CD4-positive, alpha-beta memory T cell (primary cell): Measurements from ENCODE around the gene RNF17. TPM values are rescaled to one million over a fixed set of nuclear protein-coding genes. Genes with fewer than 3 reads are reported as not detected.

ENCODE experiments used
- CTCF ChIA-PET: fragments of 350-600 bp; sonication (Branson Sonifier 250); formaldehyde crosslinking; loops from one replicate; lab custom pipeline; 2021; ENCODE audit warnings: inconsistent platforms; ENCODE audit not compliant: partially characterized antibody; lab: Charles Lee
- POLR2A ChIA-PET: fragments of 350-600 bp; sonication (Branson Sonifier 250); formaldehyde crosslinking; loops from one replicate; lab custom pipeline; 2021; ENCODE audit not compliant: partially characterized antibody; lab: Charles Lee
- DNase-seq, 5 donors: peaks; one replicate each; pipeline versions ENCODE4 v3.0.0 to v3.0.0-alpha.2; 2020 to 2022; ENCODE audit warnings: mixed read lengths in 1 of 5
- H3K27ac ChIP-seq: one replicate; pipeline ENCODE4 v1.7.0; 2013; ENCODE audit warnings: low read depth, low read length
- H3K27me3 ChIP-seq: 2 replicates; pipeline ENCODE4 v1.7.0; 2013; ENCODE audit warnings: mild to moderate bottlenecking, low read length, moderate library complexity; ENCODE audit not compliant: insufficient read depth
- H3K36me3 ChIP-seq: 2 replicates; pipeline ENCODE4 v1.7.0; 2013; ENCODE audit warnings: mild to moderate bottlenecking, low read length, moderate library complexity; ENCODE audit not compliant: insufficient read depth
- H3K4me1 ChIP-seq: 2 replicates; pipeline ENCODE4 v1.7.0; 2013; ENCODE audit warnings: mild to moderate bottlenecking, low read length, moderate library complexity; ENCODE audit not compliant: insufficient read depth
- H3K4me3 ChIP-seq, 2 donors: one replicate each; pipeline ENCODE4 v1.7.0; 2013; ENCODE audit warnings: low read length in 2 of 2, mild to moderate bottlenecking in 1 of 2
- H3K9me3 ChIP-seq, 2 donors: one replicate each; pipeline ENCODE4 v1.7.0; 2013; ENCODE audit warnings: low read length in 2 of 2, control low read depth in 1 of 2; ENCODE audit not compliant: control insufficient read depth in 1 of 2
- H3K27ac Mint-ChIP-seq, 7 donors: one replicate each; pipeline ENCODE4 v1.8.0; 2020 to 2021; ENCODE audit warnings: mixed read lengths in 7 of 7, mild to moderate bottlenecking in 6 of 7, inconsistent platforms in 3 of 7, moderate library complexity in 3 of 7
- H3K27me3 Mint-ChIP-seq, 2 donors: one replicate each; pipeline ENCODE4 v1.8.0; 2020 to 2021; ENCODE audit warnings: mixed read lengths in 2 of 2
- H3K36me3 Mint-ChIP-seq, 2 donors: one replicate each; pipeline ENCODE4 v1.8.0; 2020 to 2021; ENCODE audit warnings: mixed read lengths in 2 of 2, inconsistent platforms in 1 of 2, mild to moderate bottlenecking in 1 of 2
- H3K4me1 Mint-ChIP-seq, 4 donors: one replicate each; pipeline ENCODE4 v1.8.0; 2020 to 2021; ENCODE audit warnings: mixed read lengths in 4 of 4, mild to moderate bottlenecking in 1 of 4
- H3K4me3 Mint-ChIP-seq, 8 donors: one replicate each; pipeline ENCODE4 v1.8.0; 2020 to 2021; ENCODE audit warnings: mixed read lengths in 8 of 8, mild to moderate bottlenecking in 7 of 8, moderate library complexity in 6 of 8, inconsistent platforms in 3 of 8
- H3K9me3 Mint-ChIP-seq, 8 donors: one replicate each; pipeline ENCODE4 v1.8.0; 2020 to 2021; ENCODE audit warnings: mixed read lengths in 8 of 8, mild to moderate bottlenecking in 5 of 8, inconsistent platforms in 3 of 8, moderate library complexity in 1 of 8
- intact Hi-C: fragments of 100-400 bp; cut with micrococcal nuclease; formaldehyde crosslinking; loops from one replicate; pipeline ENCODE4 v1.15.1; 2023
- polyA plus RNA-seq, 2 donors: library from polyadenylated mRNA; unstranded; fragments of 300-500 nt; fragmentation: Illumina TruSeq; gene quantifications; one replicate each; pipeline ENCODE4 v1.2.3, GENCODE V29; 2021
- total RNA-seq, 2 experiments: library from RNA; stranded (reverse); gene quantifications; one replicate each; pipeline ENCODE4 v1.2.3, GENCODE V29; 2021

Gene RNF17
- total and polyA plus RNA-seq, 4 experiments from 2014 or later: 0.84 TPM; not detected in 3

DNA sequence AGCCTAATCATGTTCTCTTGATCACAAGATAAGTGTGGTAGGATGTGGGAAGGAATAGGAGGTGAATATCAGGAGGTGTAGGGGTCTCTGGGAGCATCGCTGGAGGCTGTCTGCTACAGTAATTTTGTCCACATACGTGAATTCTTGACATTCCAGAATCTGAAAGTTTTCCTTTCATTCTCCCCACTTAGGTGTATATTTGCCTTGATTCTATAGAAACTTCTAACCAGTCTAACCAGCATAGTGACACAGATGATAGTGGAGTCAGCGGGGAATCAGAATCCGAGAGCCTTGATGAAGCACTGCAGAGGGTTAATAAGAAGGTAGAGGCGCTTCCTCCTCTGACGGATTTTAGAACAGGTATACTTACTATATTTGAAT is 106.4 kb downstream of the RNF17 start:
- Mint-ChIP-seq H3K9me3 (no peaks in the 10 kb centered on the region), H3K27me3 (peaks cover 14 to 25% of the 10 kb centered on the region in 2 donors), H3K36me3 (no peaks in the 10 kb centered on the region), H3K4me3 (no peak overlapping the region), H3K27ac (no peak overlapping the region), H3K4me1 (peaks cover 0 to 5% (median under 1%) of the 10 kb centered on the region in 4 donors)
- ChIA-PET POLR2A (no interaction called here), CTCF (no interaction called here)
- intact Hi-C loops: no loop called here
- H3K36me3 ChIP-seq: no peaks in the 10 kb centered on the region
- no peaks in the 10 kb centered on the region for H3K9me3 ChIP-seq
- no peak overlapping the region for H3K27ac ChIP-seq
- no peak for DNase-seq
- H3K4me1 ChIP-seq: no peaks in the 10 kb centered on the region
- H3K27me3 ChIP-seq: no peaks in the 10 kb centered on the region
- H3K4me3 ChIP-seq: no peak overlapping the region

DNA sequence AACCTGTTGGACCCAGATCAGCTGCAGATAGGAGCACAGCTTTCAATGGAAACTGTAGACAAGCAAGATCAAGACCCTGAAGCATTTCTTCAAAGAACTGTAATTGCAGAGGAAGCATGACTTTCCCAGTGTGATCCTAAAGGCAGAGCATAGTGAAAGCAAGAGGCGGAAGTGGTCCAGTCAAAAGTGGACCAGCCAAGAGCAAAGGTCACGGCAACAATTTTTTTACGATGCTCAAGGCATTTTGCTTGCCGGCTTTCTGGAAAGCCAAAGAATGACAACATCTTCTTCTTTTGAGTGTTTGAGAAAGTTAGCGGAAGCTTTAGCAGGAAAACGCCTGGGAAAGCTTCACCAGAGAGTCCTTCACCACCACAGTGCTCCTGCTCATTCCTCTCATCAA is 111.6 kb downstream of the RNF17 start:
- Mint-ChIP-seq H3K27ac (no peak overlapping the region), H3K27me3 (peaks cover 14 to 26% of the 10 kb centered on the region in 2 donors), H3K4me3 (no peak overlapping the region), H3K4me1 (no peaks in the 10 kb centered on the region), H3K36me3 (no peaks in the 10 kb centered on the region), H3K9me3 (no peaks in the 10 kb centered on the region)
- no peaks in the 10 kb centered on the region for H3K27me3 ChIP-seq
- H3K27ac ChIP-seq: no peak overlapping the region
- H3K36me3 ChIP-seq: no peaks in the 10 kb centered on the region
- no peaks in the 10 kb centered on the region for H3K4me1 ChIP-seq
- POLR2A ChIA-PET: no interaction called here
- no peaks in the 10 kb centered on the region for H3K9me3 ChIP-seq
- intact Hi-C loops: no loop called here
- CTCF ChIA-PET: interaction anchor here (1.0 kb wide), 1 partner anchor 15 kb away, joined by 3 read pairs; no protein-coding TSS in a partner anchor
- H3K4me3 ChIP-seq: no peak overlapping the region
- DNase-seq: no peak

DNA sequence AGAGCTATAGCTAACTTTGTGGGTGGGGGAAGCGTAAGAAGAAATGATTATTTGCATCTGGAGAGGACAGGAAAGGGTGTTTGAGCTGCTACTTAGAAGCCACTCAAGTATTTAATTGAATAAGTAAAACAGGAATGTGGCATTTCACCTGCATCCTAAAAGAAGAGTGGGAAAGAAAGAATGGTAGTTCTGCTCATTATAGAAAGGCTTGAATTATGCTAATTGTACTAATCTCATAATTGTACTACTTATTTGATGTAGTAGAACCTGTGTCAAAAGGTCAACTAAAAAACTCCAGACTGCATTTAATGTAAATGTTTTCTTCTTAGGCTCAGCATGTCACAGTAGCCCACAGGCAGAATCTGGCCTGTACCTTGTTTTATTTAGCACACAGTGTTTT is 113.6 kb downstream of the RNF17 start:
- CTCF ChIA-PET: no interaction called here

DNA sequence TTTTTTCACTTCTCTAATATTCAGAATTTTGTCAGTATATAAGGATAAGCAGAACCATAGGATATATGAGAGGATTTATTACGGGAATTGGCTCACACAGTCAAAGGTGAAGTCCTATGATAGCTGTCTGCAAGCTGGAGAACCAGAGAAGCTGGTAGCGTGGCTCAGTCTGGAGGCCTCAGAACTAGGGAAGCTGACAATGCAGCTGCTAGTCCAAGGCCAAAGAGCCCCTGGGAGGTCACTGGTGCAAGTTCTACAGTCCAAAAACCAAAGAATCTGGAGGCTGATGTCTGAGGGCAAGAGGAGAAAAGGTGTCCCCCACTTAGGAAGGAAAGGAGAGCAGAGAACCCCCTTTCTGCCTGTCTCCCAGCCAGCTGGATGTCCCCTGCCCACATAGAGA is 114.4 kb downstream of the RNF17 start:
- ChIA-PET CTCF (no interaction called here), POLR2A (no interaction called here)
- H3K4me3 ChIP-seq: no peak overlapping the region
- peaks cover 10 to 18% of the 10 kb centered on the region in 2 donors for H3K27me3 Mint-ChIP-seq
- H3K4me1 ChIP-seq: no peaks in the 10 kb centered on the region
- no peak overlapping the region for H3K4me3 Mint-ChIP-seq
- no peaks in the 10 kb centered on the region for H3K4me1 Mint-ChIP-seq
- no peaks in the 10 kb centered on the region for H3K27me3 ChIP-seq
- DNase-seq: no peak
- peaks cover 0 to 3% of the 10 kb centered on the region in 2 donors for H3K36me3 Mint-ChIP-seq
- H3K9me3 ChIP-seq: no peaks in the 10 kb centered on the region
- no peaks in the 10 kb centered on the region for H3K9me3 Mint-ChIP-seq
- no peak overlapping the region for H3K27ac ChIP-seq
- H3K36me3 ChIP-seq: no peaks in the 10 kb centered on the region
- intact Hi-C loops: no loop called here
- no peak overlapping the region for H3K27ac Mint-ChIP-seq

More for the DNA sequence above, 113.6 kb downstream of the RNF17 start:
- Mint-ChIP-seq H3K27me3 (peaks cover 10 to 21% of the 10 kb centered on the region in 2 donors), H3K27ac (no peak overlapping the region), H3K36me3 (no peaks in the 10 kb centered on the region), H3K4me3 (no peak overlapping the region), H3K9me3 (no peaks in the 10 kb centered on the region), H3K4me1 (no peaks in the 10 kb centered on the region)
- no peak overlapping the region for H3K4me3 ChIP-seq
- DNase-seq: no peak
- H3K9me3 ChIP-seq: no peaks in the 10 kb centered on the region
- H3K27me3 ChIP-seq: no peaks in the 10 kb centered on the region
- no peaks in the 10 kb centered on the region for H3K36me3 ChIP-seq
- no peak overlapping the region for H3K27ac ChIP-seq
- no peaks in the 10 kb centered on the region for H3K4me1 ChIP-seq
- POLR2A ChIA-PET: interaction anchor here (0.7 kb wide), 1 partner anchor 45 kb away, joined by 3 read pairs; a partner anchor contains a TSS
- intact Hi-C loops: no loop called here

DNA sequence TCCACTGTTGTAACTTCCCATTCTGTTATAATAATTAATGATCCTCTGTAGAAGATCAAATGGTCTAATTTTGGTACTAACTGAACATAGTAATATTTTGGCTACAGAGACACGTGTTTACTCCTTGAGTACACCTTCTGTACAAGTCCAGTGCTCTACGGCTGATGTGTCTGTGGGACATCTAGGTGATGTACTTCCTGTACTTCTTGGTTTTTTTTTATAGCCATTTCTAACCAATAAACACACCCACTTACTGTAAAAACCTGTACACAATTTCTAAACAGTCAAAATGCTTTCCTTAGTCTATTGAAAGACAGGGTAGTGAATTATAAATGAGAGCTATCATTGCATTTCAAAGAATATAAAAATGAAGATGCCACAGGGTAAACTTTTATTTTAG is 118.7 kb downstream of the RNF17 start:
- H3K4me1 ChIP-seq: no peaks in the 10 kb centered on the region
- H3K4me1 Mint-ChIP-seq: no peaks in the 10 kb centered on the region
- H3K9me3 ChIP-seq: no peaks in the 10 kb centered on the region
- H3K27me3 ChIP-seq: no peaks in the 10 kb centered on the region
- POLR2A ChIA-PET: no interaction called here
- no peak overlapping the region for H3K4me3 ChIP-seq
- H3K27ac Mint-ChIP-seq: no peak overlapping the region
- no peaks in the 10 kb centered on the region for H3K9me3 Mint-ChIP-seq
- H3K4me3 Mint-ChIP-seq: no peak overlapping the region
- H3K27me3 Mint-ChIP-seq: no peaks in the 10 kb centered on the region
- peaks cover 3% of the 10 kb centered on the region for H3K36me3 ChIP-seq
- intact Hi-C loops: no loop called here
- CTCF ChIA-PET: no interaction called here
- no peak for DNase-seq
- H3K36me3 Mint-ChIP-seq: peaks cover 3 to 11% of the 10 kb centered on the region in 2 donors
- H3K27ac ChIP-seq: no peak overlapping the region

DNA sequence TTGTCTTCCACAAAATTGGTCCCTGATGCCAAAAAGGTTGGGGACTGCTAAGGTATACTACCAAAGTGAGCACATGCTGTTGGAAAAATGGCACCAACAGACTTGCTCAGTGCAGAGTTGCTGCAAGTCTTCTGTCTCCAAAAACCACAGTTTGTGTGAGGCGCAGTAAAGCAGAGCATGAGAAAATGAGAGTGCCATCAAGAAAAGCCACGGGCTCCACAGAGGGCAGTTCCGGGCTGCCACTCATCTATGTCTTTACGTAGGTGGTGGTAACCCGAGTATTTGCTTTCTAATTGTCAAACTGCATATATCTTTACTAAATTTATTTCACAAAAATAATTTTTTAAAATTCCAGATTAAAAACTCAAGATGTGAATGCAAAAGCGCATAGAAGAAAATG is 123.8 kb downstream of the RNF17 start:
- Mint-ChIP-seq H3K36me3 (peaks cover 5 to 34% of the 10 kb centered on the region in 2 donors), H3K9me3 (no peaks in the 10 kb centered on the region), H3K27me3 (no peaks in the 10 kb centered on the region), H3K4me1 (no peaks in the 10 kb centered on the region), H3K4me3 (no peak overlapping the region), H3K27ac (no peak overlapping the region)
- intact Hi-C loops: no loop called here
- no peaks in the 10 kb centered on the region for H3K9me3 ChIP-seq
- no peaks in the 10 kb centered on the region for H3K4me1 ChIP-seq
- H3K4me3 ChIP-seq: no peak overlapping the region
- peaks cover 3% of the 10 kb centered on the region for H3K36me3 ChIP-seq
- no peak overlapping the region for H3K27ac ChIP-seq
- ChIA-PET POLR2A (no interaction called here), CTCF (no interaction called here)
- no peak for DNase-seq
- H3K27me3 ChIP-seq: no peaks in the 10 kb centered on the region

DNA sequence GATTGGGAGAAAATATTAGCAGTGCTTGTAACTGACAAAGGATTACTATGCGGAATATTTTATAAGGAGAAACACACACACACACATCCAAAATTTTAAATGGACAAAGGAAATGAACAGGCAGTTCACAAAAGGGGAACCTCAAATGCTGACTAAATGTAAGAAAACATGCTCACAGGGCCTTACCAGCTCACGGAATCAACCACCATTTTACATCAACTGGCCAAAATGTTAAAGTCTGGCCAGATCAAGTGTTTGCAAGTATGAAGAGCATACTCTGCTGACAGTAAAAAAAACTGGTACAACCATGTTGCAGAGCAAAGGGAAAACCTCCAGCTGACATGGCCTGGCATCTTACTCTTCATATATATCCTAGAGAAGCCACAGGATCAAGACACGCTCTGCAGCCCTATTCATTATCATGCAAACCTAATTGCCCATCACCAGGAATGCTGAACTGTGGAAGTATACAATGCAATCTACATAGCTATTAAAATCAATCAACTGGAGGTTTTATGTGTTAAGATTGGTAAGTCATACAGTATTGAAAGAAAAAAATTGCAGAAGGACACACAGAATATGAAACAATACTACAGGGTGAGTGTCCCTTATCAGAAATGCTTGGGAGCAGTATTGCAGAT is 124.4 kb downstream of the RNF17 start:
- H3K27ac ChIP-seq: no peak overlapping the region
- no peaks in the 10 kb centered on the region for H3K27me3 ChIP-seq
- no peaks in the 10 kb centered on the region for H3K9me3 ChIP-seq
- H3K4me1 ChIP-seq: no peaks in the 10 kb centered on the region
- Mint-ChIP-seq H3K27ac (no peak overlapping the region), H3K9me3 (no peaks in the 10 kb centered on the region), H3K27me3 (no peaks in the 10 kb centered on the region), H3K4me3 (no peak overlapping the region), H3K4me1 (no peaks in the 10 kb centered on the region), H3K36me3 (peaks cover 5 to 34% of the 10 kb centered on the region in 2 donors)
- H3K36me3 ChIP-seq: peaks cover 3% of the 10 kb centered on the region
- no peak for DNase-seq
- POLR2A ChIA-PET: no interaction called here
- no peak overlapping the region for H3K4me3 ChIP-seq
- intact Hi-C loops: no loop called here
- CTCF ChIA-PET: no interaction called here
